ENCODE measurements around the gene ORMDL2.

DNA sequence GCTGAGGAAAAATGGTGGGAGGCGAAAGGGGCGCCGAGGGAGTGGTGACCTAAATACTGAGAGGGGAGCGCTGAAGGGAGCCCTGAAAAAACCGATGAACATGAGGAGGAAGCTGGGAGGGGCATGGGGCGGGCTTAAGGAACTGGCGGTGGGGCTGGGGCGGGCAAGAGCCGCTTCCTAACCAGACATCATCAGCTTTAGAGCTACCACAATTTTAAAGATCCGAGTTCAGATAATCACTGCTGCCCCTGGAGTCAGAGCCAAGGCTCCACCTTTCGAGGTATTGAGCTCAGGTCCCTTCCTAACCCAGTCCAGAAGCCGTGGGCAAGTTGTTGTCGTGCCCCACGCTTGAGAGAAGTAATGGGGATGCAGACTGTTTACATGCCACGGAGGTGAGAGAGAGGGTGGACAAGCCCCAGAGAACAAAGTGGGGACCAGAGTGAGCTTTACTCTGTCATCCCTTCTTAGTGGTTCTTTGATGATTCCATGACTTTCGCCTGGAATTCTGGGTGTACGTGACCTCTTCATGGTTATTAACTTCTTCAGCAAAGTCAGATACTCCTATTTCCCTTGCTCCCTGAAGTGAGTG, 393 bp downstream of the ORMDL2 start:
- TF ChIP-seq, protein P1, sequence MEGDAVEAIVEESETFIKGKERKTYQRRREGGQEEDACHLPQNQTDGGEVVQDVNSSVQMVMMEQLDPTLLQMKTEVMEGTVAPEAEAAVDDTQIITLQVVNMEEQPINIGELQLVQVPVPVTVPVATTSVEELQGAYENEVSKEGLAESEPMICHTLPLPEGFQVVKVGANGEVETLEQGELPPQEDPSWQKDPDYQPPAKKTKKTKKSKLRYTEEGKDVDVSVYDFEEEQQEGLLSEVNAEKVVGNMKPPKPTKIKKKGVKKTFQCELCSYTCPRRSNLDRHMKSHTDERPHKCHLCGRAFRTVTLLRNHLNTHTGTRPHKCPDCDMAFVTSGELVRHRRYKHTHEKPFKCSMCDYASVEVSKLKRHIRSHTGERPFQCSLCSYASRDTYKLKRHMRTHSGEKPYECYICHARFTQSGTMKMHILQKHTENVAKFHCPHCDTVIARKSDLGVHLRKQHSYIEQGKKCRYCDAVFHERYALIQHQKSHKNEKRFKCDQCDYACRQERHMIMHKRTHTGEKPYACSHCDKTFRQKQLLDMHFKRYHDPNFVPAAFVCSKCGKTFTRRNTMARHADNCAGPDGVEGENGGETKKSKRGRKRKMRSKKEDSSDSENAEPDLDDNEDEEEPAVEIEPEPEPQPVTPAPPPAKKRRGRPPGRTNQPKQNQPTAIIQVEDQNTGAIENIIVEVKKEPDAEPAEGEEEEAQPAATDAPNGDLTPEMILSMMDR (IDR thresholded peaks at IDR 0.05; ENCODE audit: poor library complexity) = no peak
- TF ChIP-seq EZH2 (IDR thresholded peaks at IDR 0.05; ENCODE audit: borderline replicate concordance) (no peak), EZH2phosphoT487 (IDR thresholded peaks at IDR 0.05; ENCODE audit: low read depth, severe bottlenecking, unreplicated experiment) (no peak)

Measured in hepatocyte (in vitro differentiated cells).